HepG2 (cell line): ENCODE results near the gene DELE1. TPM values are rescaled to one million over a fixed set of nuclear protein-coding genes. Genes with fewer than 3 reads are reported as not detected.

Experiments used
- ATAC-seq: fragments of 200-7000 bp; cut with Tn5 transposase; 3 replicates; pipeline ENCODE4 v1.9.1; 2020; ENCODE audit warnings: mild to moderate bottlenecking, moderate library complexity
- BruUV-seq: library from RNA; stranded (reverse); fragments of 400-500 nt; replicated peaks from 2 replicates; lab custom pipeline; 2021; lab: Mats Ljungman, UMichigan
- CTCF ChIA-PET: fragments of 300-600 bp; formaldehyde crosslinking; extraction: SDS; loops from one replicate; lab custom pipeline; 2021; ENCODE audit warnings: low total read pairs, inconsistent platforms, low intra/inter-chr PET ratio; lab: Yijun Ruan, JAX
- POLR2A ChIA-PET: fragments of 350-600 bp; sonication (Branson Sonifier 250); formaldehyde crosslinking; loops from one replicate; lab custom pipeline; 2020; ENCODE audit warnings: antibody characterized with exemption, inconsistent platforms; lab: Yijun Ruan, JAX
- DNase-seq: peaks from one replicate; pipeline ENCODE4 v3.0.0-alpha.2; 2015; ENCODE audit warnings: low spot score
- FAIRE-seq: peaks from 3 replicates; lab custom pipeline; 2011; peaks lifted over from hg19 to GRCh38; lab: Jason Lieb, UNC
- H2AFZ ChIP-seq: one replicate; pipeline ENCODE4 v1.6.1; 2011; ENCODE audit warnings: low read length, inconsistent platforms
- H3K27ac ChIP-seq: fragments of 300-600 bp; 3 replicates; pipeline ENCODE4 v1.8.0; 2011; ENCODE audit warnings: mixed run types, mild to moderate bottlenecking, mixed read lengths, low read length, inconsistent platforms; ENCODE audit not compliant: insufficient read depth; ENCODE audit errors: extremely low read length
- H3K27me3 ChIP-seq, 2 experiments: fragments of 200-600 bp in 1 of 2; 2 replicates in 1 of 2; 3 replicates in 1 of 2; pipeline versions ENCODE4 v1.6.0 to v1.8.0; 2011; ENCODE audit warnings: low read length in 2 of 2, mild to moderate bottlenecking in 2 of 2, moderate library complexity in 2 of 2, inconsistent platforms in 1 of 2; ENCODE audit not compliant: insufficient read depth in 2 of 2, control insufficient read depth in 1 of 2
- H3K36me3 ChIP-seq, 2 experiments: fragments of 200-600 bp in 1 of 2; replicated peaks in 1 of 2; 2 replicates in 1 of 2; 3 replicates in 1 of 2; pipeline versions ENCODE4 v1.5.1 to v1.8.0; 2011; ENCODE audit warnings: low read length in 2 of 2, inconsistent platforms in 1 of 2; ENCODE audit not compliant: insufficient read depth in 2 of 2, control insufficient read depth in 1 of 2
- H3K4me1 ChIP-seq: 2 replicates; pipeline ENCODE4 v1.5.1; 2012; ENCODE audit warnings: low read length, inconsistent platforms; ENCODE audit not compliant: insufficient read depth
- H3K4me2 ChIP-seq: 2 replicates; pipeline ENCODE4 v1.6.0; 2011; ENCODE audit warnings: low read depth, low read length, inconsistent platforms
- H3K4me3 ChIP-seq, 3 experiments: fragments of 200-600 bp in 1 of 3; sonication (generic), shearing (Covaris generic) in 1 of 3; replicated peaks in 1 of 3; 2 replicates each; pipeline ENCODE4 v1.5.1; 2011 to 2016; ENCODE audit warnings: low read length in 3 of 3, inconsistent platforms in 2 of 3, low read depth in 2 of 3, mild to moderate bottlenecking in 2 of 3, control low read depth in 1 of 3, mixed read lengths in 1 of 3; ENCODE audit not compliant: insufficient read depth in 1 of 3
- H3K79me2 ChIP-seq: one replicate; pipeline ENCODE4 v1.6.1; 2011; ENCODE audit warnings: low read length, inconsistent platforms; ENCODE audit not compliant: insufficient read depth
- H3K9ac ChIP-seq: 2 replicates; pipeline ENCODE4 v1.6.0; 2011; ENCODE audit warnings: mild to moderate bottlenecking, low read depth, low read length, inconsistent platforms; ENCODE audit not compliant: insufficient read depth
- H3K9me3 ChIP-seq: 2 replicates; pipeline ENCODE4 v1.5.1; 2012; ENCODE audit warnings: mild to moderate bottlenecking, low read length
- H4K20me1 ChIP-seq: 2 replicates; pipeline ENCODE4 v1.6.0; 2011; ENCODE audit warnings: inconsistent platforms, mild to moderate bottlenecking, low read length, moderate library complexity; ENCODE audit not compliant: insufficient read depth
- CREBL2 ChIP-seq: sonication (generic); formaldehyde crosslinking; IDR thresholded peaks from 2 replicates; pipeline ENCODE4 v1.8.1; 2023; ENCODE audit warnings: missing genetic modification reagents, mild to moderate bottlenecking, borderline replicate concordance
- SCMH1 ChIP-seq: sonication (generic); formaldehyde crosslinking; IDR thresholded peaks from 2 replicates; pipeline ENCODE4 v1.9.0; 2021; ENCODE audit warnings: missing genetic modification reagents, mild to moderate bottlenecking, borderline replicate concordance
- ZNF576 ChIP-seq: sonication (generic); formaldehyde crosslinking; IDR thresholded peaks from 2 replicates; pipeline ENCODE4 v1.4.0; 2020; ENCODE audit warnings: mild to moderate bottlenecking, missing genetic modification reagents
- ZNF629 ChIP-seq: sonication (generic); formaldehyde crosslinking; conservative IDR thresholded peaks from 2 replicates; pipeline ENCODE4 v1.5.0; 2020; ENCODE audit warnings: missing genetic modification reagents
- WGBS: methylation state at CpG from one replicate; pipeline ENCODE4 v1.1.6; 2017; ENCODE audit warnings: low lambda C conversion rate; 5-methylcytosine and 5-hydroxymethylcytosine counted together
- in situ Hi-C: cut with HindIII; loops from 2 replicates; pipeline ENCODE4 v1.10.0; 2017; ENCODE audit warnings: low pct_unique_long_range_greater_than_20kb; ENCODE audit not compliant: extremely low pct_ligation_motif_present
- intact Hi-C: fragments of 100-400 bp; cut with micrococcal nuclease; formaldehyde crosslinking; loops from one replicate; pipeline ENCODE4 v1.10.0; 2022; ENCODE audit not compliant: unreplicated experiment
- polyA plus RNA-seq, 8 experiments: library from polyadenylated mRNA; depleted of rRNA in 3 of 8; stranded (reverse) in 7 of 8; unstranded in 1 of 8; fragments of >200 nt; fragmentation: Illumina TruSeq in 4 of 8; extraction: Trizol in 4 of 8; gene quantifications; 2 replicates each; pipeline versions ENCODE4 v1.2.1 to v1.2.3, GENCODE V29; 2011 to 2016; ENCODE audit warnings: low read depth in 4 of 8, missing spikeins in 1 of 8, mixed read lengths in 1 of 8; ENCODE audit not compliant: insufficient read depth in 1 of 8
- total RNA-seq, 5 experiments: library from RNA; depleted of rRNA; stranded (reverse); fragments of >200 nt; fragmentation: Illumina TruSeq; extraction: Trizol; gene quantifications; 2 replicates each; pipeline ENCODE4 v1.2.3, GENCODE V29; 2016; ENCODE audit warnings: low read depth in 1 of 5

The DELE1 gene
- total and polyA plus RNA-seq, 2 of the 13 experiments (the other 11 are each of a cell fraction or from before 2014, with no cell fraction given), result 57.5 to 90.3 TPM

- CTCF ChIA-PET, result no interaction called here
- no peaks in the 10 kb centered on the region for H3K79me2 ChIP-seq
- TF ChIP-seq ZNF576 (CRISPR knock-in tag) (no peak), CREBL2 (no peak), SCMH1 (CRISPR knock-in tag) (no peak)
- FAIRE-seq, result no peak
- 53% methylated on average over 4 of the region's 4 CpGs for WGBS
- no peaks in the 10 kb centered on the region for H3K36me3 ChIP-seq
- DNase-seq, result no peak
- no peak overlapping the region for H3K4me2 ChIP-seq
- no peak overlapping the region for H3K9ac ChIP-seq
- intact Hi-C loops, result no loop called here
- no peaks in the 10 kb centered on the region for H3K27me3 ChIP-seq
- BruUV-seq, result no TSS peak
- H3K4me3 ChIP-seq, result no peak overlapping the region
- no peaks in the 10 kb centered on the region for H4K20me1 ChIP-seq
- H2AFZ ChIP-seq, result no peak overlapping the region
- POLR2A ChIA-PET, result no interaction called here
- H3K27ac ChIP-seq, result no peak overlapping the region
- in situ Hi-C loops, result no loop called here
- no peak for ATAC-seq
- H3K9me3 ChIP-seq, result no peaks in the 10 kb centered on the region
- peaks cover 12% of the 10 kb centered on the region for H3K4me1 ChIP-seq
Measured at GRCh38 chr5:141947316-141947715, 23.6 kb downstream of the DELE1 start.

GRCh38 chr5:141948812-141949211, 25.1 kb downstream of the DELE1 start:
- Histone ChIP-seq H3K9me3 (no peaks in the 10 kb centered on the region), H3K27ac (no peak overlapping the region), H3K36me3 (no peaks in the 10 kb centered on the region), H3K9ac (no peak overlapping the region), H3K79me2 (no peaks in the 10 kb centered on the region), H2AFZ (no peak overlapping the region), H4K20me1 (no peaks in the 10 kb centered on the region), H3K27me3 (no peaks in the 10 kb centered on the region), H3K4me2 (no peak overlapping the region), H3K4me1 (no peaks in the 10 kb centered on the region), H3K4me3 (no peak overlapping the region)
- in situ Hi-C loops (no loop called here), intact Hi-C loops (no loop called here)
- ChIA-PET POLR2A (no interaction called here), CTCF (no interaction called here)
- no peak for TF ChIP-seq ZNF629
- DNase-seq (no peak), FAIRE-seq (no peak), ATAC-seq (no peak)
- no TSS peak for BruUV-seq
- WGBS, result 13% methylated on average over 2 of the region's 2 CpGs
